ENCODE data around the gene NDUFAB1.

DNA sequence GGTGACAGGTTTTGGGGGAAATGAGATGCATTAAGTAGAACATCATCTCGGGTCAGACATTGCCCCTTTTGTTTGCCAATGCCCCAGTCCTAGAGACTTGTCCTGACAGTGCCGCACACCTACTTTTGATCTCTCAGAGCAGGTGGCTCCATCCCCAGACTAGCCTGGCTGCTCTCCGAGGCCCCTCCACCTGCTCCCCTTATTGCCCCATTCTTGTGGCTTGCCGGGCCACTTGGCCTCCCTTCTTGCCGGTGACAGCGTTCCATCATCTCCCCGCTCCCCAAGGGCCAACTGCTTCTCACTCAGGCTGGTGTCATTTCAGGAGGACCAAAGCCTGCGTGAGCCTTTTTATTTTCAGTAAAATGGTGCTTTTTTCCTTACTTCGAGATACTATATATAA is 23.7 kb downstream of the NDUFAB1 start:
- TF ChIP-seq, protein P1, sequence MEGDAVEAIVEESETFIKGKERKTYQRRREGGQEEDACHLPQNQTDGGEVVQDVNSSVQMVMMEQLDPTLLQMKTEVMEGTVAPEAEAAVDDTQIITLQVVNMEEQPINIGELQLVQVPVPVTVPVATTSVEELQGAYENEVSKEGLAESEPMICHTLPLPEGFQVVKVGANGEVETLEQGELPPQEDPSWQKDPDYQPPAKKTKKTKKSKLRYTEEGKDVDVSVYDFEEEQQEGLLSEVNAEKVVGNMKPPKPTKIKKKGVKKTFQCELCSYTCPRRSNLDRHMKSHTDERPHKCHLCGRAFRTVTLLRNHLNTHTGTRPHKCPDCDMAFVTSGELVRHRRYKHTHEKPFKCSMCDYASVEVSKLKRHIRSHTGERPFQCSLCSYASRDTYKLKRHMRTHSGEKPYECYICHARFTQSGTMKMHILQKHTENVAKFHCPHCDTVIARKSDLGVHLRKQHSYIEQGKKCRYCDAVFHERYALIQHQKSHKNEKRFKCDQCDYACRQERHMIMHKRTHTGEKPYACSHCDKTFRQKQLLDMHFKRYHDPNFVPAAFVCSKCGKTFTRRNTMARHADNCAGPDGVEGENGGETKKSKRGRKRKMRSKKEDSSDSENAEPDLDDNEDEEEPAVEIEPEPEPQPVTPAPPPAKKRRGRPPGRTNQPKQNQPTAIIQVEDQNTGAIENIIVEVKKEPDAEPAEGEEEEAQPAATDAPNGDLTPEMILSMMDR (IDR thresholded peaks at IDR 0.05), result no peak
- TF ChIP-seq EZH2 (IDR thresholded peaks at IDR 0.05), result no peak

All from neural progenitor cell (in vitro differentiated cells).